Gastroesophageal sphincter (tissue), 4 donors: Measurements from ENCODE around the gene ALPL. TPM values are rescaled to one million over a fixed set of nuclear protein-coding genes. Genes with fewer than 3 reads are reported as not detected.

Experiments used
- ATAC-seq: fragments of 150-250 bp; one replicate; pipeline ENCODE4 v1.9.1; 2016; ENCODE audit warnings: mild to moderate bottlenecking, moderate library complexity
- H3K27ac ChIP-seq, 4 donors: fragments of 200-600 bp; sonication (generic) in 3 of 4; 1 replicate in 3 of 4; 2 replicates in 1 of 4; pipeline ENCODE4 v1.5.1; 2016 to 2019
- H3K27me3 ChIP-seq: fragments of 200-600 bp; sonication (generic); one replicate; pipeline ENCODE4 v1.5.1; 2019
- H3K36me3 ChIP-seq, 2 donors: fragments of 200-600 bp; sonication (generic); one replicate each; pipeline ENCODE4 v1.5.1; 2019; ENCODE audit warnings: control low read depth in 1 of 2
- H3K4me1 ChIP-seq, 3 donors: fragments of 200-600 bp; sonication (generic); 1 replicate in 2 of 3; 2 replicates in 1 of 3; pipeline ENCODE4 v1.5.1; 2016 to 2019; ENCODE audit warnings: control low read depth in 2 of 3
- H3K4me3 ChIP-seq, 2 donors: fragments of 200-600 bp; sonication (generic); one replicate each; pipeline ENCODE4 v1.5.1; 2019; ENCODE audit warnings: mild to moderate bottlenecking in 1 of 2, moderate library complexity in 1 of 2
- H3K9me3 ChIP-seq, 3 donors: fragments of 200-600 bp; sonication (generic); one replicate each; pipeline ENCODE4 v1.5.1; 2017 to 2019; ENCODE audit warnings: control low read depth in 2 of 3
- EP300 ChIP-seq: sonication (generic); formaldehyde crosslinking; IDR thresholded peaks from one replicate; pipeline ENCODE4 v1.6.1; 2017; ENCODE audit warnings: antibody characterized with exemption, mild to moderate bottlenecking
- POLR2A ChIP-seq, 2 donors: fragments of 450-650 bp; IDR thresholded peaks; one replicate each; pipeline ENCODE4 v1.6.1; 2017; ENCODE audit warnings: antibody characterized with exemption in 2 of 2, mild to moderate bottlenecking in 2 of 2, moderate library complexity in 1 of 2
- POLR2AphosphoS5 ChIP-seq: sonication (generic); formaldehyde crosslinking; IDR thresholded peaks from one replicate; pipeline ENCODE4 v1.6.1; 2017; ENCODE audit warnings: antibody characterized with exemption
- WGBS, 2 donors: methylation state at CpG; one replicate each; pipeline ENCODE4 v1.1.5; 2018; ENCODE audit warnings: low coverage in 1 of 2; 5-methylcytosine and 5-hydroxymethylcytosine counted together
- total RNA-seq, 4 donors: library from RNA; depleted of rRNA; stranded (reverse); fragments of >200 nt; gene quantifications; one replicate each; pipeline ENCODE4 v1.1.0, GENCODE V29; 2016
- TF ChIP-seq, protein P1 (sequence below), 4 experiments: fragments of 200-600 bp in 2 of 4; fragments of 450-650 bp in 2 of 4; sonication (generic) in 1 of 4; IDR thresholded peaks; one replicate each; pipeline ENCODE4 v1.5.1; 2017 to 2019; ENCODE audit warnings: antibody characterized with exemption in 4 of 4, mild to moderate bottlenecking in 2 of 4, moderate library complexity in 2 of 4

ALPL gene
- total RNA-seq, 4 donors from 2014 or later, result 0.62 to 6.1 (median 3.9) TPM

DNA sequence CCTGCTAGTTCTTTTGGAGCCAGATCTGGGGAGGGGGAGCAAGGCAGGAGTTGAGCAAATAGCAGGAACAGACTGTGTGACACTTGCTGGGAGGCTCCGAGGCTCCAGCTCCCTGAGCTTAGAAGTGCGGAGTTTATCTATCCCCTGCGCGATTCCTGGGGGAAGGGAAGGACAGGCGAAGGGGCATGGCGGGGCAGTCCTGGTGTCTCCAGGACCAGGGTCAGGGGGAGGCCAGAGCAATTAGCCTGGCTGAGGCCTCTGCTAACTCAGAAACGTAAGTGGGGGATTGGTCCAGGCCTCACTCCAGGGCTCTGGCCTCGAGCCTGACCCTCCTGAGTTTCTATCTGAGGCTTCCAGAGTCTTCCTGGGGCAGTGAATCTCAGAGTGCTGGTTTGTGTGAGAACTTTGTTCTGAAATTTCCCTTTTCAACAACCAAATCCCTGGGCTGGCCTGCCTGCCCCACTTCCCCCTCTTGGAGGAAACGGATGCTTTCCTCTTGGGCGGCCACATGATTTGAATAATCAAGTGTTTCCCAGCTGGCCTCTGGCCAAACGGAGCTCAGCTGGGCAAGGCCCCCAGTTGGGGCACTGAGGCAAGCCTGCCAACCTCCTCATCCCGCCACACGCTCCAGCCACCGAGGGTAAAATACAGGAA lies 15.6 kb downstream of the ALPL start:
- H3K27me3 ChIP-seq, result no peaks in the 10 kb centered on the region
- TF ChIP-seq, protein P1, sequence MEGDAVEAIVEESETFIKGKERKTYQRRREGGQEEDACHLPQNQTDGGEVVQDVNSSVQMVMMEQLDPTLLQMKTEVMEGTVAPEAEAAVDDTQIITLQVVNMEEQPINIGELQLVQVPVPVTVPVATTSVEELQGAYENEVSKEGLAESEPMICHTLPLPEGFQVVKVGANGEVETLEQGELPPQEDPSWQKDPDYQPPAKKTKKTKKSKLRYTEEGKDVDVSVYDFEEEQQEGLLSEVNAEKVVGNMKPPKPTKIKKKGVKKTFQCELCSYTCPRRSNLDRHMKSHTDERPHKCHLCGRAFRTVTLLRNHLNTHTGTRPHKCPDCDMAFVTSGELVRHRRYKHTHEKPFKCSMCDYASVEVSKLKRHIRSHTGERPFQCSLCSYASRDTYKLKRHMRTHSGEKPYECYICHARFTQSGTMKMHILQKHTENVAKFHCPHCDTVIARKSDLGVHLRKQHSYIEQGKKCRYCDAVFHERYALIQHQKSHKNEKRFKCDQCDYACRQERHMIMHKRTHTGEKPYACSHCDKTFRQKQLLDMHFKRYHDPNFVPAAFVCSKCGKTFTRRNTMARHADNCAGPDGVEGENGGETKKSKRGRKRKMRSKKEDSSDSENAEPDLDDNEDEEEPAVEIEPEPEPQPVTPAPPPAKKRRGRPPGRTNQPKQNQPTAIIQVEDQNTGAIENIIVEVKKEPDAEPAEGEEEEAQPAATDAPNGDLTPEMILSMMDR (IDR thresholded peaks at IDR 0.05), result no peak
- TF ChIP-seq POLR2A (IDR thresholded peaks at IDR 0.05), result no peak
- TF ChIP-seq POLR2AphosphoS5, result no peak
- ATAC-seq, result no peak
- H3K9me3 ChIP-seq, result no peaks in the 10 kb centered on the region
- no peak overlapping the region for H3K4me3 ChIP-seq
- H3K27ac ChIP-seq, result peak overlapping the region in 1 of 4 donors; percentile 6
- peaks cover 0 to 4% (median 0%) of the 10 kb centered on the region in 3 donors for H3K4me1 ChIP-seq
- WGBS, 2 donors, result 40 to 65% methylated on average over 2 to 11 of the region's 14 CpGs
- no peaks in the 10 kb centered on the region for H3K36me3 ChIP-seq

DNA sequence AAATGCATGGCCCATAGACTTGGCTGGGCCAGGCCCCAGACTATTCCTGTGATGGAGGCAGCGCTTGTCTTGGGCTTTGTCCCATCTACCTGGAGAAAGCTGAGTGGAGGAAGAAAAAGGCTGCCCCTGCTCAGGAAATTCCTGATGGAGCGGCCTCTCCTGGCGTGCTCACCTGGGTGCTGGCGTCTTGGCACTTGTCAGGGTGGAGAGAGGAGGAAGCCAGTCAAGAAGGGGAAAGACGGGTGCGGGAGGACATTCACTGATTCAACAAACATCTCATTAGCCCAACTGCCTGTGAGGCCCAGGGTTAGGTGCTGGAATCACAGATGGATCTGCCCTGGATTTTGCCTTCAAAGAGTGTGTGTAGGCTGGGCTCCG lies 16.1 kb downstream of the ALPL start:
- peak overlapping the region in 1 of 4 donors; percentile 6 for H3K27ac ChIP-seq
- peaks cover 0 to 4% (median 0%) of the 10 kb centered on the region in 3 donors for H3K4me1 ChIP-seq
- no peaks in the 10 kb centered on the region for H3K9me3 ChIP-seq
- H3K27me3 ChIP-seq, result peaks cover under 1% of the 10 kb centered on the region
- 96% methylated on average over 4 of the region's 7 CpGs; no CpG with 5 or more reads in 1 of the 2 donors for WGBS, 2 donors
- no peaks in the 10 kb centered on the region for H3K36me3 ChIP-seq
- TF ChIP-seq, protein P1 (IDR thresholded peaks at IDR 0.05), result no peak
- TF ChIP-seq POLR2A (IDR thresholded peaks at IDR 0.05), result no peak
- TF ChIP-seq EP300, result no peak
- TF ChIP-seq POLR2AphosphoS5, result no peak
- no peak overlapping the region for H3K4me3 ChIP-seq
- no peak for ATAC-seq

DNA sequence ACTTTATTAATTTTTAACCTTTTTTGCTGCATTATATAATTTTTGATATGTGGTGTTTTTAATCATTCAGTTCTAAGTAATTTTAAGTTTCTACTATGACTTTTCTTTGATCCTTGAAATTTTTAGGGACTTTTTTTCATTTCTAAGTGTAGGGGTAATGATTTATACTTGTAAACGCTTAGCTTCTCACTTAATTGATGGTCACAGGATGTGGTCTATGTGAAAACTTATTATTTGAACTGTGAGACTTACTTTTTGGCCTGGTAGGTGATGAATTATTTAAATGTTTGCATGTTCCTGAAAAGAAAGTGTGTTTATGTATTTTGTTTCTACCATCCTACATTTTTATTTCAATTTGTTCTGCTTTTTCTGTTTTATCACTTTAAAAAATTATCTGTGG lies 17.2 kb downstream of the ALPL start:
- Histone ChIP-seq H3K27ac (no peak overlapping the region), H3K4me3 (no peak overlapping the region), H3K36me3 (no peaks in the 10 kb centered on the region), H3K4me1 (peaks cover 0 to 4% (median 0%) of the 10 kb centered on the region in 3 donors), H3K27me3 (peaks cover 12% of the 10 kb centered on the region), H3K9me3 (no peaks in the 10 kb centered on the region)
- 55 to 88% methylated on average over 1 of the region's 1 CpG for WGBS, 2 donors
- ATAC-seq, result no peak
- no peak for TF ChIP-seq POLR2A (IDR thresholded peaks at IDR 0.05)
- TF ChIP-seq, protein P1 (IDR thresholded peaks at IDR 0.05), result no peak
- no peak for TF ChIP-seq EP300
- TF ChIP-seq POLR2AphosphoS5, result no peak

DNA sequence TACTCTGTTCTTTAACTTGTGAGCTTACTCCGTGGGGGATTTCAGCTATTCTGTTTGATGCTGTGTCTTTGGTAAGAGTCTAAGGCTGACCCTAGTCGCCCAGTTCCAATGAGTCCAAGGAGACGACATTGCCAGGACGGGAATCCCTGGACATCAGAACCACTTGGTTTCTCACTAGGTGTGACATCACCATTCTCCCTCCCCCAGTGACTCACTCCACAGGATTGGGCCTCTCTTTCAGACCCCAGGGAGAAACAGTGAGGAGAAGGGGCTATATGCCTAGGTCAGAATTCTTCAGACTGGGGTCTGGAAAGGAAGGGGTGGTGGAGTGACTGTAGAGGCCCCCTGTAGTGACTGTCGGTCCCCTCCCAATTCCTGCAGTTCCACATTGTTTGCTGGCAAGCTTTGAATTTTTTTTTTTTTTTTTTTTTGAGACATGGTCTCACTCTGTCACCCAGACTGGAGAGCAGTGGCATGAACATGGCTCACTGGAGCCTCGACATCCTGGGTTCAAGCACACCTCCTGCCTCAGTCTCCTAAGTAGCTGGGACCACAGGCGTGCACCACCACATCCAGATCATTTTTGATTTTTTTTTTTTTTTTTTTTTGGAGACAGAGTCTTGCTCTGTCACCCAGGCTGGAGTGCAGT lies 21.3 kb downstream of the ALPL start:
- no peak for ATAC-seq
- no peak overlapping the region for H3K27ac ChIP-seq
- H3K4me3 ChIP-seq, result no peak overlapping the region
- peaks cover 0 to under 1% (median 0%) of the 10 kb centered on the region in 3 donors for H3K4me1 ChIP-seq
- H3K27me3 ChIP-seq, result peaks cover 24% of the 10 kb centered on the region
- WGBS, 2 donors, result 56 to 68% methylated on average over 1 to 4 of the region's 7 CpGs
- H3K9me3 ChIP-seq, result no peaks in the 10 kb centered on the region
- no peaks in the 10 kb centered on the region for H3K36me3 ChIP-seq
- no peak for TF ChIP-seq EP300
- TF ChIP-seq POLR2A (IDR thresholded peaks at IDR 0.05), result no peak
- TF ChIP-seq, protein P1 (IDR thresholded peaks at IDR 0.05), result no peak
- TF ChIP-seq POLR2AphosphoS5, result no peak

DNA sequence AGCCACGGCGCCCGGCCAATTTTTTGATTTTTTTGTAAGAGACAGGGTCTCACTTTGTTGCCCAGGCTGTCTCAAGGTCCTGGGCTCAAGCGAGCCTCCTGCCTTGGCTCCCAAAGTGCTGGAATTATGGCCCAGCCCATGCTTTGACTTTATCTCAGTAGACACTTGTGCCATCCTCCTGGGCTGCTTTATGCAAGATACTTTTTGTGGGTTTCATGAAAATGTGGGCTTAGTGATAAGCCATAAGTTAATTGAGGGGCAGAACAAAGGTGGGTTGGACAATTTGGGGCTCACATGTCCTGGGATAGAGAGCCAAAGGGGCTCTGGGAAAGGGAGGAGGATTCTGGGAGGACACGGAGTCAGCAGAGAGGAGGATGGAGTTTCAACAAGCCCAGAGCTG lies 22.0 kb downstream of the ALPL start:
- 67% methylated on average over 2 of the region's 5 CpGs; no CpG with 5 or more reads in 1 of the 2 donors for WGBS, 2 donors
- no peak overlapping the region for H3K4me3 ChIP-seq
- ATAC-seq, result no peak

More for the DNA sequence above, 22.0 kb downstream of the ALPL start:
- Histone ChIP-seq H3K36me3 (no peaks in the 10 kb centered on the region), H3K27ac (no peak overlapping the region), H3K9me3 (no peaks in the 10 kb centered on the region), H3K4me1 (peaks cover 0 to 5% (median 0%) of the 10 kb centered on the region in 3 donors), H3K27me3 (peaks cover 24% of the 10 kb centered on the region)
- no peak for TF ChIP-seq EP300
- TF ChIP-seq, protein P1 (IDR thresholded peaks at IDR 0.05), result no peak
- TF ChIP-seq POLR2AphosphoS5, result no peak
- no peak for TF ChIP-seq POLR2A (IDR thresholded peaks at IDR 0.05)
